ENCODE data around the gene FOXL2.

The FOXL2 gene

DNA sequence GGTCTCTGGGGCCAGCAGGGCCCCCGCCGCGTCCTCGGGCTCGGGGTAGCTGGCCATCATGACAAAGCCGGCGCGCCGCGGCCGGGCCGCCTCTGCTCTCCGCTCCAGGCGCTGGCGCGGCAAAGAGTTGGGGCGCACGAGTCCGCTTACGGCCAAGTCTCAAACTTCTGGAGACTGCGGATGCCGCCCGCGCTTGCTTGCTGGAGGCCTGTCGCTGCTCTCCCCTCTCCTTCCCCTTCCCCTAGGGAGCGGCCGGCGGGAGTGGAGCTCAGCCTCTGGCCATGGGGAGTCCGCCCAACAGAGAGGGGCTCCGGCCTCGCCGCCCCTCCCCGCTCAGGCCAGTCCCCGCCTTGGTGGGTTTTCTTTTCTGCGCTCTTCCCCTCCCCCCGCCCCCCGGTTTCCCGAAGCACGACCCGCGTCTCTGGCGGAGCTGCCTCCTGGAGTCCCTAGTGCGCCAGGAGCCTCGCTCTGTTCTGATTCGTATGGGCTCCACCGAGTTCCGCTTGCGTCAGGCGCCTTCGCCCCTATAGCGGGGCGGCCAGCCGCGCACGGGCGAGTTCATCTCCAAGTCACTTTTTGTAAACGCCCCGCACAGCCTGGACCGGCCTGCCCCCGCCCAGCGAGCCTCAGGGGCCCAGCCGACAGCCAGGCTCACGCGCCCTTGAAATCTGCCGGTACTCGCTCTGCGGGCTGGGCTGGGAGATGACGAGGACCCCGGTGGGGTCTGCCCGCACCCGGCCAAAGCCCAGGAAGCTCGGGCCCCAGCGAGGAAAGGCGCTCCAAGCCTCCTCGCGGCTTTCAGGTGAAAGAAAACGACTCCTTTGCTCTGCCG is at the start of gene FOXL2, which contains the start of gene FOXL2NB:
Gene FOXL2, minus strand, starts transcription at position 475 of the 832 bp plus-strand sequence. Its CDS starts 415 bp downstream, at position 60.
Gene FOXL2NB, plus strand, starts transcription at position 555 of the 832 bp plus-strand sequence. Its CDS starts 148 bp downstream, at position 703.
- peak; percentile 63 for DNase-seq (ENCODE audit: low read depth)

DNA sequence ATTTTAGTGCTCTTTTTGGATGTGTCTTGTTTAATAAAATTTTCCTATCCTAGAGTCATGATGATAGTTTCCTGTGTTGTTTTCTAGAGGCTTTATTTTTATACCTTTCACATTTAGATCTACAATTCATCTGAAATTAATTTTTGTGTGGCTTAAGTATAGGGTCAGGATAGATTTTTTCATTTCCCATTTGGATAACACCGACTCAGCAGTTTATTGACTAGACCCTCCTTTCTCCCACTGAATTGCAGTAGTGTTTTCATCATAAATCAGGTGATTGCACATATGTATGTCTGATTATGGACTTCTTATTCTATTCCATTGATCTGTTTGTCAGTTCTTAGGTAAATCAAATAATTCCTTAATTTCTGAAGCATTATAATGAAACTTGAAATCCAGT is 48.8 kb upstream of the FOXL2 start:
- DNase-seq (ENCODE audit: low read depth), result no peak

DNA sequence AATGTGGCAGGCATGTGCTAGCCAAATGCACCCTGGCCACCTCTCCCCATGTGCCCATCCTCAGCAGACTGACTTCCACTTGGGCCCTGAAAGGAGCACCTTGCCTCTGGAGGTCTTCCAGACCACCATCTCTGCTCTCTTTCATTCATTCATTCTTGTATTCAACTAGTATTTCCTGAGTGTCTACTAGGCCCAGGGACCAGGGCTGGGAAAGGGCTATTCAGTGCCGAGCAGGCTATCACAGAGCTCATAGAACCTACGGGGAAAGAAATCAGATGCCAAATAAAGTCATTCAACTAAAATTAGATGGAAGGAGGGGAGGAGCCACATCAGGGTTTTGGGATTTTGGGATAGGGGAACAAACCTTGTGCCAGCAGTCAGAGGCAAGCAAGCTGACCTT is 40.2 kb upstream of the FOXL2 start:
- no peak for DNase-seq (ENCODE audit: low read depth)

DNA sequence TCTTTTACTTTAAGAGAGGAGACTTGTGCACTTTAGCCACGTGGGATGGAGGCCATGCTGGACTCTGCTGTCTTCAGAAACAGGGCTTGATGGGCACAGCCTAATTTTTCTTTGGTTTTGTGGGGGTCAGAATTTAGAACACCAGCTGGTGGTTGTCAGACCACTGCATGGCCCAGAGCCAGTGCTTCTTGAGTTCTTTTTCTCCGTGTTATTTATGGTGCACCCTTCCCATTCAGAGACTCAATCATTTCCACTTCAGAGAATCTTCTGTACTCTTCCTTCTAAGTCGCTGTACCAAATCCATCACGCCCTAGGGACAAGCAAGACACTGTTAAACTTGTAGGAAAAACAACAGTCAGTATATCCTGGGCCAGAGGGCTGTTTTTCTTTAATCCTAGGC is 39.0 kb upstream of the FOXL2 start:
- DNase-seq (ENCODE audit: low read depth), result no peak

DNA sequence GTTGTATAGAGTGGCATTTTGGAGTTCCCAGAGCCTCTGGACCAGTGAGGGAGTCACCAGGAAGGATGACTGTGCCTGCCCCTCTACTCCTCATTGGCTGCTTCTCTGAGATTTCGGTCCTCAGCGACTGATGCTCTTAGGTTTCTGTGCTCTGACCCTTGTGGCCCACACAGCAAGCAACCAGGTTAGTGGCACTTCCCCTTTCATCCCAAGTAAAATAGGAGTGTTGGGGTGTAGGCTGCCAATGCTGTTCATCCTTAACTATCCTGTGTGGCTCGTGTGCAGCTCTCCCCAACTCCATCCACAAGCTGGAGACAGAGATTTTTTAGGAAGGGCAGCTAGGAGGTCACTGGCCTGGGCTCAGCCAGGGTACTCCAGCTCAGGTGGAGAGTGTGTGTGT is 37.9 kb upstream of the FOXL2 start:
- DNase-seq (ENCODE audit: low read depth), result no peak

DNA sequence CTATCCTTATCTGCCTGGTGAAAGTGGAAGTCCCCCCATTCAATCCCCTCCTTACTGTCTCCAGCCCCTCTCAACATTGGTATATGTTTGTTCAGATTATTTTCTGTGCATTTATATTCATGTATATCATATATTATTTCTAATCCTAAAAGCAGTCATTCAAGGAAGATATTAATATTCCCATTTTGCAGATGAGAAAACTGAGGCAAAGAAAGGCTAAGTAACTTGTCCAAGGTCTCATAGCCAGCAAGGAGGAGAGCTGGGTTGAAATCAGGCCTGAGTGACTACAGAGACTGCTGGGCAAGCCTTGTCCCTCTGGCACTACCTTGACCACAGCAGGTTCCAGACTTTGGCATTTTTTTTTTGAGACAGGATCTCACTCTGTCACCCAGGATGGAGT is 29.1 kb upstream of the FOXL2 start:
- DNase-seq (ENCODE audit: low read depth), result no peak

DNA sequence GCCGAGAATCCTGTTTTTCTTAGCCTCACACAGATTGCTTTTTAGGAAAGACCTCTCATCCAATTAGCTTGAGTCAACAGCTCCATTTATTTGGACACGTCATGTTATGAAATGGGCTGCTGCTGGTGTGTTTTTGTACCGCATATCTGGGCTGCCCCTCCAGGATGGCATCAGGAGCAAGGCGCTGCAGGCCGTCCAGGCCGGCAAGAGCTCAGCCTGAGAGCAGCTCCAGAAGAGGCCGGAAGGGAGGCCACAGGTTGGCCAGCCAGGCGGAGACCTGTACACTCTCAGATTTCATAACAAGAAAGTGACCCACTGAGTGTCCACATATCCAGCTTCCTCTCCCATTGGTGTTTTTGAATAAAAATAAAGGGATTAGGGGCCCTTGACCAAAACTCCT is 28.4 kb upstream of the FOXL2 start:
- no peak for DNase-seq (ENCODE audit: low read depth)

DNA sequence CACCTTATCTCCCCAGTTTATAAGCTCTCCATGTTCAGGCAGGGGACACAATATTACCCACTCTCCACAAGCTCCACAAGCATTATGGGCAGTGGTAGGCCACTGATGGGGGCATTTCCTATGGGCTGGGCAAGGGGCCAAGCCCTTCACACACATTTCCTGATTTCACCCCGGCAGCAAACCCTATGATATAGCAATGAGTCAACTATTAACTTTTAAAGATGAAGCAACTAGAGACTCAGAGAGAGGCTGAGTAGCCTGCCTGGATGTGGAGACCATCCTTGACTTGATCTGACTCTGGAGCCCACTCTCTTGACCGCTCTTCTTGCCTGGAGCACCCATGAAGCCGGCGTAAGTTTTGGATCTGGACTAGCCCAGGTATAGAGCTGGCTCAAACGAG is 27.5 kb upstream of the FOXL2 start:
- no peak for DNase-seq (ENCODE audit: low read depth)

DNA sequence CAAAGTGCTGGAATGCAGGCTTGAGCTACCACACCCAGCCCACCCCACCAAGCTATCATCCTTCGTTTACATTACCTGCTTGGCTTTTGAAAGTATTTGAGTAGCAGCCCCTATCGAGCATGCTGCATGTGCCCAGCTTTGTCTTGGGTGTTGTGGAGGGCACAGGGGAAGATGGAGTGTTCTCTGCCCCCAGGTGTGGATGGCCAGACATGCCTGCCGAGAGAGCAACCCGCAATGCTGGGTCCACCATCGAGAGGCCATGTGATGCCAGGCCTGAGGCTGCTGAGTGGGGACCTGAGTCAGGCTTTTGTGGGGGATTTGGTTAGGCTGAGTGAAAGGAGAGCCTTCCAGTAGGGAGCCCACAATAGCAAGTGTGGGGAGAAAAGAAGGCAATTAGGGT is 26.0 kb upstream of the FOXL2 start:
- no peak for DNase-seq (ENCODE audit: low read depth)

DNA sequence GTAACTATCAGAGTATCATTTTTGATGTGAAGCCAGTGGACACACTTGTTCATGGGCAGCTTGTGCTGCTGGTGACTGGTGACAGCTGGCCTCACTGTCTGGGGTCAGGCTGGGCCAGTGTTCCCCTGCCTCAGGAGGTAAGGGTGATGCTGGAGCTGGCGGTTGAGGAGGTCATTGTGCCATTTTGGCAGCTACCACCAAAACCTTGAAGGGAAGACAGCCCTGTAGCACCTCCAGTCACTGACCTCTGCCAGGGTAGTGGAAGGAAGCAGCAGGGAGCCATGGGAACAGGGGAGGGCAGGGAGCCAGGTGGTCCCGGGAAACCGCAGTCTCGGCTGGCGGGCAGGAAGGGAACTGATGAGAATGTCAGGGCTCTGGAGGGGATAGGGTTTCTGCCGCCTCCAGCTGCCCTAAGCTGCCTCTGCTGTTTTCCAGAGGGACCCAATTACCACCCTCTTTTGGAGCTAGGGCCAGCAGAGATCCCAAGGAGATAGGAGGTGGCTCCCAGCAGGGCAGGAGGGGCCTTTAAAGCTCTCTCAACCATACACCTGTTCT is 24.9 kb upstream of the FOXL2 start:
- DNase-seq (ENCODE audit: low read depth), result no peak

DNA sequence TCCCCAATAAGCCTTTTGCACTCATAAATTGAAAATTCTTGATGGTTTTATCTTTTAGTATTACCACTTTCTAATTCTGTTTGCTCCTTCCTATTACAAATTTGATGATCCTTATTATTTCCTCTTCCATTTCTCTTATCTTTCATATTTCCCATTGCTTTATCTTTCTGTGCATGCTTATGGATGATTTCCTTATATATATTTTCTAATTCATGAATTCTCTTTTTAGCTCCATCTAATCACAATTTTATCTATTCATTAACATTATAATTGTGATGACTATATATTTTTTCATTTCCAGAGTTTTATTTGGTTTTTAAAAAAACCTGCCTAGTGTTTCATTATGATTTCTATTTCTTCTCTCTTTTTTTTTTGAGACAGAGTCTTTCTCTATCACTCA is 18.0 kb upstream of the FOXL2 start:
- DNase-seq (ENCODE audit: low read depth), result no peak

DNA sequence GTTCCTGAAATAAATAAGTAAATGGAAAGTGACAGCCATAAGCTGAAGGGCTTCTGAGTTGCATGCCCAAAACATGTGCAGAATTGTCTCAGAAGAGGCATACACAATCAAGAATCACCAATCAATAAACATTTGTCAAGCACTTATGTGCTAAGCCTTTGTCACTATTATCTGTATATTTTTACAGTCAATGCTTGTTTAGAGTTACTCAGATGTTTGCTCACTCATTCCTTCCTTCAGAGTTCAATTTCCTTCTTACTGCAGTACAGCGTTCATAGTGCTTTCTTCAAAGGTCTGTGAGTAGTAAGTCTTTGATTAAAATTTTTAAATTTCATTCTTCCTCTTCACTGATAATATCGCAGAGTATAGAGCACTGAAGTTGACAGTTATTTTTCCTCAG is 17.3 kb upstream of the FOXL2 start:
- DNase-seq (ENCODE audit: low read depth), result no peak

DNA sequence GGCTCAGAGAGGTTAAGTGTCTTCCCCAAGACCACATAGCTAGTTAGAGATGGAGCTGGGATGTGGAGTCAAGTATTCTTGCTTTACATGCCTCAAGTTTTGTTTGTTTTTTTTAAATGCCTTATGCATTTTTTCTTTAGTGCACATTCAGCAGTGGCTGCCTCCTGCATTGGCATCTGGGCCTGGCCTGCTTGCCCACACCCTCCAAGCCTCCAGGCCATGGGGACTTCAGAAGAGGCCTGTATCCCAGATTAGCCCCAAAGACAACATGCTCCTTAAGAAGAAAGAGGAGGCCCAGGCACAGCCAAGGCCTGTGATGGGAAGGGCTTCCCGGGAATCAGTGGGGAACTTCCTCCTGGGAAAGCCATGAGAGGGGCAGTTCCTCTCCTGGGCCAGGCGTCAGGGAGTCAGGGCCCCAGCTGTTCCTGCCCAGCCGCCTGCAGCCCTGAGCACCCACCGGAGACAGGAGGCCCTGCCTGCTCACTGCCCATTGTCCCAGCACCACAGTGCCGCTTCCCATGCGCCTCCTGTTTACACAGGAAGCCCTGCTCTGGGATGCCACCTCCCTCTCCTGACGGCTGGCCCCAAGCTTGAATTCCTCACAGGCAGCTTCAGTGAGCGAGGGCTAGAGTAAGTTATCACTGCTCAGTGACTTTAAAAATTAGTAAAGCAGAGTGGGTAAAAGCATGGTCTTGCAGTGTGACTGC is 16.1 kb upstream of the FOXL2 start:
- no peak for DNase-seq (ENCODE audit: low read depth)

DNA sequence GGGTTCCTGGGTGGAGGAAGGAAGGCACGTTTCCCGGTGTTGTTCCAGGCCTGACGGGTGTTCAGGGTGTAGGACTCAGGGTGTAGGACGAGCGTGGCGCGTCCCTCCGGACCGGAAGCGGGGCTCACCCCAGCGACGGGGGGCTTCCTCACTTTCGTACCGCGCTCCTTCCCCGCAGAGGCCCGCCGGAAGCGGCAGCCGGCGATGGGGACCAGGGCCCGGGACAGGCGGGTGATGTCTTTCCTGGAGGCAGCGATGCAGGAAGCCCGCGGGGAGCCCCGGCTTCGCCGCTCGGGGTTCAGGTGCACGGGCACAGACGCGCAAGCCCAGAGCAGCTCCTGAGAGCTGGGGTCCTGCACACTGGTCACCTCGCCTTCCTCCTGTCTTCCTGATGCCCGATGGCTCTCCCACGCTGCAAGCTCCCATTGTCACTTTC is 13.5 kb upstream of the FOXL2 start:
- no peak for DNase-seq (ENCODE audit: low read depth)

DNA sequence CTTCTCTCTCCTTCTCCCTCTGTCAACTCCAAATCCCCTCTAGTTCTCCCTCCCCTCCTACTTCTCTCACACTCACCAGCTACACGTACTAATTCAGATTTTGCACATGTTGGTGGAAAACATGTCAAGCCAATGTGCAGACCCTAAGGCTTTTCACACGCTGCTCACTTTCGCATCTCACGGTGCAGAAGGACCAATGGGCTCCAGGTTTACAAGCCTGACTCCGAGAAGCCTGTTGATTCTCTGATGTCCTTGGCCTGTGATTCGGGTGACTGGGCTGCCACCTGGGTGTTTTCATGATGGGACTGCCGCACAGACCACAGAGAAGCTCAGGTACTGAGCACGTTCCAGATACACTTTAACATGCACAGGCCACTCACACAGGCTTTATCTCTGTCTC is 3.8 kb upstream of the FOXL2 start:
- no peak for DNase-seq (ENCODE audit: low read depth)

DNA sequence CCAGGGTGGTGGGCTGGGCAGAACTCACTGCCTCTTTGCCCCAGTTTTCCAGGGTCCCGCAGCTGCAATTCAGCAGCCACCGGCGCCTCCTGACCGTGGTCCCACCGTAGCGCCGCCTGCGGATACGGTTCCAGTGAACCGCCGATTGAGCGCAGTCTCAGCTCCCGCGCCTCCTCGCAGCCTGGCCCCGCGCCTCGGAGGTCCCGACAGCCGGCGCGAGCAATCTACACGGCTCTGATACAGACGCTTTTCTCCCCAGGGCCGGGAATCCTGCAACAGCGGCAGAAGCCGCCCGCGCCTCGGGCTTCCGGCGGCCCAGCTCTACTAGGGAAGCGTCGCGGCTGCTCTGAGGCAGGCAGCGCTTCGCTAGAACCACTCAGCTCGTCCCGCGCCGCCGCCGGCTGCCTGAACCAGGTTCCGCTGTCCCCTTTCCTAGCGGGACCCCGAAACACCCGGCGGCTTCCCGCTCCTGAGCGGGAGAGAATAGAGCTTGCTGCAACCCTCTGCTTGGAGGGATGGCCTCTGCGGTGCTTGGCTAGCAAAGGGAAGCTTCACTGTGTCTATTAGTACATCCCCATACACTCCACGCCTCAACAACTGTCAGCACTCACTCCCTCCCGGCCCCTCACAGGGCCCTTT is 3.2 kb upstream of the FOXL2 start:
- DNase-seq (ENCODE audit: low read depth), result no peak

DNA sequence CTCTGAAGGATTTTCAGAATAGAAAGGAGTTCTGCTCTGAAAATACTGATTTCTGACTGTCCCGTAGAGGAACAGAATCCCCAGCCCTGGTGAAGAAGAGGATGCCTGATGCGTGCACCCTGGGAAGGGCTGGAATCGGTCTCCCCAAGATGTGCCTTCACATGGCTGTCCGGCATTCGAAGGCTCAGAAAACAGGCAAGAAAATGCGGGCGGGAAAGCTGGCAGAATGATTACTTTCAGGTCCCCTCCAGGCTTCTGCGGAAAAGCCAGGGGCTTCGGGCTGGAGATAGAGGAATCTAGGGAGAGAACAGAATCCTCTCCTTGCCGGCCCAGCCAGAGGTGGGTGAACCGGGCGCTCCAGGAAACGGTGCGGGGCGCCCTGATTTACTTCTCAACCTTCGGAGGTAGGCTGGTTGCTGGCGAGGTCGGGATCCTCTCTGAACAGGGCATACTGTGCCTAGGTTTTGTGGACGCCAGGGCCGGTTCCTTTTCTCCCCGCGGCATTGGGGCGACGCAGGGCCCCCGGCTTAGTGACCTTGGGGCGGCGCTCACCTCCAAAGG is 2.6 kb upstream of the FOXL2 start:
- DNase-seq (ENCODE audit: low read depth), result no peak

DNA sequence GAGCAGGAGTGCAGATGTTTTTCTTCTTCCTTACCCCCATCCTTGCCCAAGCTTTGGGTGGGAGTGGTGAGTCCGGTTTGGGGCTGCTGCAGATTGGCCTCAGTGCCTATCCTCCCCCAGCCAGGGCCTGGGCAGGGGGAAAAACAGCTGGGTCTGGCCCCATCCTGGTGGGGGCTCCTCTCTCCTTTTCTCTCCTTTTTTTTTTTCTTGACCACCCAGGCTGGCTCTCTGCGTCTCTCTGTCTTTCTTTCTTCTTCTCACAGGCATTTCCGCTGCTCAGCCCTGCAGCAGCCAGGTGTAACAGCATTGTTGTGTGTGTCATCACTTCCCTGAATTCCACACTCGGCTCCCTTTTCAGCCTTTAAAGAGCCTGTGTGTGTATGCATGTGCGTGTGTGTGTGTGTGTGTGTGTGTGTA is 2.1 kb upstream of the FOXL2 start:
- DNase-seq (ENCODE audit: low read depth), result no peak

DNA sequence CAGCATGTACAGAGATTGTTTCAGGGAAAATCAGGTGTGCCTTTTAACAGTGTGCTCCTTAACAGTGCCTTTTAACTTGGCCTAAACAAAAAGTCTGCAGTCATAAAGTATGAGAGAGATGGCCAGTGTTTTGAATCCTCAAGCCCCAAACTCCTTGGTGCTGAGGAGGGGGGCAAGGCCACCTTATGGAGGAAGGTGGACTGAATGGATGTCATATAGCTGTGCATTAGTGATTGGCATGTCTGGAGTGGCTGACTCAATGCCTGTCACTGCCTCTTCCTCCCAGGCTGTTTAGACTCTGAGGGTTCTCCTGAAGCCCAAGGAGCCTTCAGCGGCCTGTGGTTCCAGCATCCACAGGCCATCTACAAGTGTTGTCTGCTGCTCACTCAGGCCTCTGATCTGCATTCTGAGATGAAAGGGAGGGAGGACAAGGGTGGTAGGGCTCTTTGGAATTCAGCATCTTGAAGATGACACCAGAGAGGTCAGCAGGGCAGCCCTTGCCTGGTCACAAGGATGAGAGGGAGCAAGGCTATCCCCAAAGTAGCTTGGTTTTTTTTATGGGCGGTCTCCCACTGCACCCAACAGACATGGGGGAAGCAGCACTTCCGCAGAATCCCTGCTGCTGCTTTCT is 1.5 kb upstream of the FOXL2 start:
- no peak for DNase-seq (ENCODE audit: low read depth)

DNA sequence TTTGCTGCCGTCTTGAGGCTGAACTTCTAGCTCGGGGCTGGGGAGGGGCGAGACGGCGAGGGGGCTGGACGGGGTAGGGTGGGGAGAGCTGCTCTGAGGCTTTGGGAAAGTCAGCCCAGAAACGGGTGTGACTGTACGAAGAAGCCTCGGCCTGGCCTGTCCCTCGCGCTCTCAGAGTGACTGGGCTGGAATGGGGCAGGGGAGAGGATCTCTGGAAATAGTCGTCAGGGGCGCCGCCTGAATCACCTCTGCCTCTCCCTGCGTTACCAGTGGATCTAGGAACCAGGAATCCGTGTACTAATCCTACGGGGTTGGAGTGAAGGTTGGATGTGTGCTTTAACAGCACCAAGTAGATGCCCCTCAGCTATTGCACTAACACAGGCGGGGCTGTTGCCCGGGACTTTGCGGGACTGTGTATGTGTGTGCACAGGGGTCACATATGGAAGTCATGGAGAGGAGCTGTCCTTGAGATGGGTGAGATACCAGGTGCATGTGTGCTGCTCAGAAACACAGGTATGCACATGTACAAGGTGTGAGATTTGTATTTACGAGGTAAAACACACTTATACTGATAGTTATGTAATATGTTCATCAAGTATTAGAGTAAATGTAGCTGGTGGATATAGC is 671 bp upstream of the FOXL2 start:
- DNase-seq (ENCODE audit: low read depth), result no peak
